Activated CD8-positive, alpha-beta memory T cell treated with anti-CD3 and anti-CD28 coated beads, Interleukin-2, amount 50 U/mL, for 1 hour (primary cell): ENCODE results near the gene FDXR.
"Not testable (repeated sequence)": the region's sequence is repeated elsewhere in the genome, so short reads cannot be mapped to it uniquely, and the experiment has no call there.

ENCODE experiments used
- DNase-seq: peaks from one replicate; pipeline ENCODE4 v3.0.0-alpha.2; 2020; ENCODE audit errors: extremely low read depth

Gene FDXR

GRCh38 chr17:74871356-74872076, 1.3 kb downstream of the FDXR start:
- no peak for DNase-seq

- no peak for DNase-seq
These were observed 2.3 kb downstream of the FDXR start for GRCh38 chr17:74870512-74870911.

GRCh38 chr17:74870028-74870427, 2.8 kb downstream of the FDXR start:
- not testable (repeated sequence) for DNase-seq

- no peak for DNase-seq
These were observed 3.9 kb downstream of the FDXR start for GRCh38 chr17:74868908-74869255.

- DNase-seq = no peak
These were observed 4.4 kb downstream of the FDXR start for GRCh38 chr17:74868251-74868907.

GRCh38 chr17:74866198-74866835, 6.5 kb downstream of the FDXR start:
- no peak for DNase-seq

- no peak for DNase-seq
These were observed 7.1 kb downstream of the FDXR start for GRCh38 chr17:74865504-74866197.

GRCh38 chr17:74864866-74865395, 7.9 kb downstream of the FDXR start:
- DNase-seq = no peak

GRCh38 chr17:74864297-74864865, 8.4 kb downstream of the FDXR start:
- no peak for DNase-seq

GRCh38 chr17:74863420-74864296, 9.1 kb downstream of the FDXR start:
- DNase-seq = no peak

- DNase-seq = no peak
These were observed 9.9 kb downstream of the FDXR start for GRCh38 chr17:74862919-74863318.

GRCh38 chr17:74862108-74862901, 10.5 kb downstream of the FDXR start:
- DNase-seq = no peak

GRCh38 chr17:74861662-74862107, 11.1 kb downstream of the FDXR start:
- DNase-seq = no peak

GRCh38 chr17:74860872-74861661, 11.7 kb downstream of the FDXR start:
- DNase-seq = no peak

- DNase-seq = no peak
These were observed 12.4 kb downstream of the FDXR start for GRCh38 chr17:74860229-74860871.

GRCh38 chr17:74859459-74860228, 13.2 kb downstream of the FDXR start, which contains the start of gene GRIN2C:
TSS of gene GRIN2C (minus strand) at chr17:74859885. CDS start at chr17:74855092, 4,793 bp downstream.
- DNase-seq = no peak

- DNase-seq = no peak
These were observed 13.9 kb downstream of the FDXR start for GRCh38 chr17:74858672-74859458.
